Progenitor cell of endocrine pancreas (in vitro differentiated cells): ENCODE measurements around the gene ARAP1. TPM values are rescaled to one million over a fixed set of nuclear protein-coding genes. Genes with fewer than 3 reads are reported as not detected.

Source experiments
- DNase-seq: peaks from one replicate; pipeline ENCODE4 v3.0.0; 2021; ENCODE audit warnings: low spot score; ENCODE audit not compliant: unreplicated experiment
- H3K27ac Mint-ChIP-seq: 2 replicates; pipeline ENCODE4 v1.8.0; 2021; ENCODE audit warnings: mild to moderate bottlenecking, moderate library complexity, mixed read lengths
- H3K27me3 Mint-ChIP-seq: 2 replicates; pipeline ENCODE4 v1.8.0; 2021; ENCODE audit warnings: mixed read lengths
- H3K36me3 Mint-ChIP-seq: 2 replicates; pipeline ENCODE4 v1.8.0; 2022; ENCODE audit warnings: mixed read lengths; ENCODE audit not compliant: insufficient read depth
- H3K4me1 Mint-ChIP-seq: 2 replicates; pipeline ENCODE4 v1.8.0; 2021; ENCODE audit warnings: low read depth, mixed read lengths
- H3K4me3 Mint-ChIP-seq: 2 replicates; pipeline ENCODE4 v1.8.0; 2021; ENCODE audit warnings: low read depth, mild to moderate bottlenecking, moderate library complexity, mixed read lengths
- H3K9me3 Mint-ChIP-seq: 2 replicates; pipeline ENCODE4 v1.8.0; 2021; ENCODE audit warnings: low read depth, mixed read lengths
- total RNA-seq: library from RNA; stranded (reverse); gene quantifications from 2 replicates; pipeline ENCODE4 v1.2.1, GENCODE V29; 2021
- TF ChIP-seq, protein P1 (sequence below): fragments of 200-600 bp; sonication (generic); IDR thresholded peaks from one replicate; pipeline ENCODE4 v1.5.0; 2021; ENCODE audit warnings: antibody characterized with exemption, mild to moderate bottlenecking; ENCODE audit not compliant: unreplicated experiment

Gene ARAP1
- total RNA-seq, 1 donor from 2014 or later: 86.7 TPM

GRCh38 chr11:72735495-72736027, 16.6 kb downstream of the ARAP1 start:
- peak overlapping the region; percentile 78 for H3K27ac Mint-ChIP-seq
- no peaks in the 10 kb centered on the region for H3K27me3 Mint-ChIP-seq
- no peak for DNase-seq
- peaks cover 7% of the 10 kb centered on the region for H3K4me1 Mint-ChIP-seq
- TF ChIP-seq, protein P1, sequence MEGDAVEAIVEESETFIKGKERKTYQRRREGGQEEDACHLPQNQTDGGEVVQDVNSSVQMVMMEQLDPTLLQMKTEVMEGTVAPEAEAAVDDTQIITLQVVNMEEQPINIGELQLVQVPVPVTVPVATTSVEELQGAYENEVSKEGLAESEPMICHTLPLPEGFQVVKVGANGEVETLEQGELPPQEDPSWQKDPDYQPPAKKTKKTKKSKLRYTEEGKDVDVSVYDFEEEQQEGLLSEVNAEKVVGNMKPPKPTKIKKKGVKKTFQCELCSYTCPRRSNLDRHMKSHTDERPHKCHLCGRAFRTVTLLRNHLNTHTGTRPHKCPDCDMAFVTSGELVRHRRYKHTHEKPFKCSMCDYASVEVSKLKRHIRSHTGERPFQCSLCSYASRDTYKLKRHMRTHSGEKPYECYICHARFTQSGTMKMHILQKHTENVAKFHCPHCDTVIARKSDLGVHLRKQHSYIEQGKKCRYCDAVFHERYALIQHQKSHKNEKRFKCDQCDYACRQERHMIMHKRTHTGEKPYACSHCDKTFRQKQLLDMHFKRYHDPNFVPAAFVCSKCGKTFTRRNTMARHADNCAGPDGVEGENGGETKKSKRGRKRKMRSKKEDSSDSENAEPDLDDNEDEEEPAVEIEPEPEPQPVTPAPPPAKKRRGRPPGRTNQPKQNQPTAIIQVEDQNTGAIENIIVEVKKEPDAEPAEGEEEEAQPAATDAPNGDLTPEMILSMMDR: no peak
- no peak overlapping the region for H3K4me3 Mint-ChIP-seq
- H3K36me3 Mint-ChIP-seq: peaks cover 12% of the 10 kb centered on the region
- H3K9me3 Mint-ChIP-seq: no peaks in the 10 kb centered on the region

GRCh38 chr11:72732329-72732728, 19.9 kb downstream of the ARAP1 start:
- Mint-ChIP-seq H3K27ac (no peak overlapping the region), H3K27me3 (no peaks in the 10 kb centered on the region), H3K36me3 (peaks cover 10% of the 10 kb centered on the region), H3K9me3 (no peaks in the 10 kb centered on the region), H3K4me3 (no peak overlapping the region), H3K4me1 (peaks cover 6% of the 10 kb centered on the region)
- DNase-seq: no peak
- TF ChIP-seq, protein P1: no peak

DNA sequence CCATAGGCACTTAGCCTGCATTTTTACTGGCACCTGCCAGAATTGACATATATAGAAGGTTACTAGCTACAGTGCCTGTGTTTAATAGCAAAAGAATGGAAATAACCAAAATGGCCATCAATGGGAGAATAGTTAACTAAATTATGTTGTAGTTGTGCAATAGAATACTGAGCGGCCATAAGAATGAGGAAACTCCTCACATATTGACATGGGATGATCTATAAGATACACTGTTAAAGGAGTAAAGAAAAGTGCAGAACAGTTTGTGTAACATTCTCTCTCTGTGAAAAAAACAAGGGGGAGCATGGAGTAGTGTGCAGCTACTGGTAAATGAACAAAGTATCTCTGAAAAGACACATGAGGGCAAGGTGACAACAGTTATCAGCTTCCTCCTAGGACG, 21.5 kb downstream of the ARAP1 start:
- DNase-seq: no peak
- peaks cover 1% of the 10 kb centered on the region for H3K4me1 Mint-ChIP-seq
- no peaks in the 10 kb centered on the region for H3K27me3 Mint-ChIP-seq
- TF ChIP-seq, protein P1: no peak
- no peaks in the 10 kb centered on the region for H3K9me3 Mint-ChIP-seq
- H3K4me3 Mint-ChIP-seq: no peak overlapping the region
- peak overlapping the region; percentile 13 for H3K27ac Mint-ChIP-seq
- peaks cover 8% of the 10 kb centered on the region for H3K36me3 Mint-ChIP-seq

- no peaks in the 10 kb centered on the region for H3K9me3 Mint-ChIP-seq
- H3K27ac Mint-ChIP-seq: peak overlapping the region; percentile 13
- no peaks in the 10 kb centered on the region for H3K4me1 Mint-ChIP-seq
- no peak overlapping the region for H3K4me3 Mint-ChIP-seq
- H3K27me3 Mint-ChIP-seq: no peaks in the 10 kb centered on the region
- TF ChIP-seq, protein P1: no peak
- no peak for DNase-seq
- H3K36me3 Mint-ChIP-seq: peaks cover 9% of the 10 kb centered on the region
Measured at GRCh38 chr11:72730243-72730642, 22.0 kb downstream of the ARAP1 start.

DNA sequence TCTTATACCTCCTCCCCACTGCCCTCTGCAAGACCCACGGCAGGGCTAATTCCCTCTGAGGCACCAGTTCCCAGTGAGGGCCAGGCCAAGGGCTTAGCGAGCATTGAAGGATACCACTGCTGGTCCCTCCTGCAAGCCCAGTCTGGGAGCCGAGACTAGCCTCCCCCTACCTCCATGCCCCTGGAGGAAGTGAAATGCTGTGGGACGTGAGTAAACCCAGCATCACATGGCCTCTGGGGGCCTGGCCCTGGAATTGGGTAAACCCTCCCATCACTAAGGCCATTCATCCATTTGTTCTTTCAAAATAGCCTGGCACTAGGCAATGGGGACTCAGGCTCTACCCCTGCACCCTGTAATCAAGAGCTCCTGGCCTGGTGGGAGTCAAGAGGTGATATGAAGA, 24.7 kb downstream of the ARAP1 start:
- no peaks in the 10 kb centered on the region for H3K4me1 Mint-ChIP-seq
- DNase-seq: no peak
- no peaks in the 10 kb centered on the region for H3K9me3 Mint-ChIP-seq
- no peak overlapping the region for H3K27ac Mint-ChIP-seq
- H3K4me3 Mint-ChIP-seq: no peak overlapping the region
- peaks cover 12% of the 10 kb centered on the region for H3K36me3 Mint-ChIP-seq
- TF ChIP-seq, protein P1: no peak
- H3K27me3 Mint-ChIP-seq: no peaks in the 10 kb centered on the region
